Omental fat pad (tissue), 4 donors: Measurements from ENCODE around the gene EPB41L1. TPM values are rescaled to one million over a fixed set of nuclear protein-coding genes. Genes with fewer than 3 reads are reported as not detected.

Experiments used
- ATAC-seq: fragments of 150-250 bp; one replicate; pipeline ENCODE4 v1.9.1; 2016; ENCODE audit warnings: mild to moderate bottlenecking, moderate library complexity; ENCODE audit not compliant: low FRiP score
- DNase-seq: peaks from one replicate; pipeline ENCODE4 v3.0.0-alpha.2; 2019; ENCODE audit warnings: low spot score
- total RNA-seq, 4 donors: library from RNA; depleted of rRNA; stranded (reverse); fragments of >200 nt; gene quantifications; one replicate each; pipeline ENCODE4 v1.1.0, GENCODE V29; 2016
- TF ChIP-seq, protein P1 (sequence below), 3 donors: fragments of 450-650 bp; IDR thresholded peaks; one replicate each; pipeline ENCODE4 v1.5.1; 2016 to 2017; ENCODE audit warnings: antibody characterized with exemption in 3 of 3, mild to moderate bottlenecking in 3 of 3, moderate library complexity in 2 of 3

Gene EPB41L1
- total RNA-seq, 4 donors from 2014 or later, result 27.4 to 55.5 (median 46.0) TPM

GRCh38 chr20:36264426-36265246, 110.1 kb downstream of the EPB41L1 start:
- ATAC-seq, result no peak
- no peak for DNase-seq
- TF ChIP-seq, protein P1, sequence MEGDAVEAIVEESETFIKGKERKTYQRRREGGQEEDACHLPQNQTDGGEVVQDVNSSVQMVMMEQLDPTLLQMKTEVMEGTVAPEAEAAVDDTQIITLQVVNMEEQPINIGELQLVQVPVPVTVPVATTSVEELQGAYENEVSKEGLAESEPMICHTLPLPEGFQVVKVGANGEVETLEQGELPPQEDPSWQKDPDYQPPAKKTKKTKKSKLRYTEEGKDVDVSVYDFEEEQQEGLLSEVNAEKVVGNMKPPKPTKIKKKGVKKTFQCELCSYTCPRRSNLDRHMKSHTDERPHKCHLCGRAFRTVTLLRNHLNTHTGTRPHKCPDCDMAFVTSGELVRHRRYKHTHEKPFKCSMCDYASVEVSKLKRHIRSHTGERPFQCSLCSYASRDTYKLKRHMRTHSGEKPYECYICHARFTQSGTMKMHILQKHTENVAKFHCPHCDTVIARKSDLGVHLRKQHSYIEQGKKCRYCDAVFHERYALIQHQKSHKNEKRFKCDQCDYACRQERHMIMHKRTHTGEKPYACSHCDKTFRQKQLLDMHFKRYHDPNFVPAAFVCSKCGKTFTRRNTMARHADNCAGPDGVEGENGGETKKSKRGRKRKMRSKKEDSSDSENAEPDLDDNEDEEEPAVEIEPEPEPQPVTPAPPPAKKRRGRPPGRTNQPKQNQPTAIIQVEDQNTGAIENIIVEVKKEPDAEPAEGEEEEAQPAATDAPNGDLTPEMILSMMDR (IDR thresholded peaks at IDR 0.05), result no peak

DNA sequence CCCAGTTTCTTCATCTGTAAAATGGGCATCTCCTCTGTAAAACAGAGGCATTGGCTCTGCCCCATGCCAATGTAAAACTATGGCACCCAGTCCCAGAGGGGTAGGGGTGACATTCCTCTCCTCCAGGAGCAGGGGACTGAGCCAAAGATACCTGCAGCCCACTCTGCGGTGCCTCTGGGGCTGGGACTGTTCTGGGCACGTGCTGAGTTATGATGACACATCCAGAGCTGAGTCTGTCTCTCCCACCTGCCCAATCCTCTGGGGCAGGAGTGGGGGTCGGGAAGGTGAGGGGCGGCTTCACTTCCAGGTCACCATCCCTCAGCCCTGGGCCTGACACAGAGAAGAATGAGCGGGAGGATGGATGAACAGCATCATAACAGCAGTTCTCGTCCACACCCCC, 111.6 kb downstream of the EPB41L1 start:
- DNase-seq (no peak), ATAC-seq (no peak)
- TF ChIP-seq, protein P1 (IDR thresholded peaks at IDR 0.05), result no peak

DNA sequence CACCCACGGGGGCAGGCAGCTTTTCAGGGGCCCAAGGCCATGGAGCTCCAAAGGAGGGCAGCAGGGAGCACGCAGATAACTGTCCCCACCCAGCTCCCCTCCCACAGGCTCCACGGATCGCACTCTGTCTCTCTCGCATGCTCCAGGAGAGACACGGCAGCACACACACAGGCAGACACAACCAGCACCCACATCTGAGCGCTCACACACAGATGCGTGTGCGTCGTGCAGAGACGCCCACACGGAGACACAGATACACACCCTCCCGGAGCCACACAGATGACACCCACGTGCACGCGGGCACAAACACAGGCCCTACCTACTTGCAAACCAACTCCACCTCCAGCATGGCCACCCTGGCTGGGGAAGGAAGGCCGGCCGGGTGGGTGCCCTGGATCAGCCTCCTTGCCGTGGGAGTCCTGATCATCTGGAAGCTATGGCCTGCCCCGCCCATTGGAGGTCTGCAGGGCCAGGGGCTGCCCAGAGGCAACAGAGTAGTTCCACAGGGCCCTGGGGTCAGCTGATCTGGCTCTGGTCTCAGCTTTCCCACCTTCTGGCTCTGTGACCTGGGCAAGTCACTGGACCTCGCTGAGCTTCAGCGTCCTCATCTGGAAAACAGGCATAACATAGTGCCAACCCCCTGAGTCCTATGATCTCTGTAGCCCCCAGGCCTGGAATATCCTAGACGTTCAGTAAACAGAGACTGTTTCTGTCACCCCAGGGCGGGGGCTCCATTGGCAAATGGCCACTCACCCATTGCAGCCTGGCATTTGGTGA, 113.3 kb downstream of the EPB41L1 start:
- TF ChIP-seq, protein P1 (IDR thresholded peaks at IDR 0.05), result no peak
- no peak for ATAC-seq
- no peak for DNase-seq

DNA sequence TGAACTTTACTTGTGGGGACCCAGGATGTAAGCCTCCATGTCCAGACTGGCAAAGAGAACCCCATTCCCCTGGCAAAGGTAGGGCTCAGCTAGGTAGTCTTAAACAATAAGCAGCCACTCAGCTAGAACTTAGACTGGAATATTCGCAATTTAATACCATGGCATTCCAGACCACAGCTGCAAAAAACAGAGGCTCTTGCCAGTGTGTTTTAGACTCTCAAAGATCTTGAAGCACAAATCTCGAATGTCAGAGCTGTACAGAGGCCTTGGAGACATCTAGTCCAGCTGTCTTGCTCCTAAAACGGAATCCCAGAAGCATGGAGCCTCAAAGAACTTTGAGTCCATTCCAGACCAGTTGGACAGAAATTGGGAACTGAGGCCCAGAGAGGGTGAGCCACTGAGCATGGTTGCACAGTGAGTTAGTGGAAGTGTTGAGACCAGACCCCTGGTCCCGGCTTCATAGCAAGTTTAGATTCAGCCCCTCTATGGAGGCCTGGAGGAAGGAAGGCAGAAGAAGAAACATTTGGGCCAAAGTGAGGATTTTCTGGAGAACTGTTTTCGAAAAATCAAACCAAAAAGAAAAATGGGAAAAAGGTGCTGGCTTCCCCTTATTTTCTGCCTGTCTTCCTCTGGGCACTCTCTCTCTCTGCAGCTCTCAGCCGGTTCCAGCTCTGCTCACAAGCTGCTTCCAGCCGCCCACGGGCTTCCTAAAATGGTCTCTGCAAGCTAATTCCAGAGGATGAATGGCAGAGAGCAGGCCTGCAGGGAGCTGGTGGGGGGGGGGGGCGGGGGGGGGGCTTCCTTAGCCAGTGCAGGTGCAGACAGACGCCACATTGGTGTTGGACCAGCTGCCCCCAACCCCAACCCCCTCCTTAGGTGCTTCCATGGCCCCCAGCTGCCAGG, 114.2 kb downstream of the EPB41L1 start:
- no peak for DNase-seq
- no peak for ATAC-seq
- TF ChIP-seq, protein P1 (IDR thresholded peaks at IDR 0.05), result no peak

DNA sequence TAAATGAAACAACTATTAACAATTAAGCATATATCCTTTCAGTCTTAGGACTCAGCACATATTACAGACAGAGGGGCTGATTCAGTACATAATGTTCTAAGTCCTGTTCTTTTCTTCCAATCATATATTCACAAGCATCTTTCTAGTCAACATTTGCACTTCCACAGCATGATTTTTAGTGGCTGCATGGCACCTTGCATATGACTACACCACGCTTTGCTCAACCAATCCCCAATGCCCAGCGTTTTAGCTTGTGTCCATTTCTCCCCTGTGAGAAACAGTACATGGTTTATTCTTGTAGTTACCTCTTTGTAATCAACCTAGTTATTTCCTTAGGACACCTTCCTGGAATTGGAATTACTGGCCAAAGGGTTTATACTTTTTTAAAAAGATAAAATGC, 115.0 kb downstream of the EPB41L1 start:
- DNase-seq (no peak), ATAC-seq (no peak)
- TF ChIP-seq, protein P1 (IDR thresholded peaks at IDR 0.05), result no peak

- no peak for ATAC-seq
Measured at GRCh38 chr20:36270744-36271638, 116.5 kb downstream of the EPB41L1 start.

More at GRCh38 chr20:36270744-36271638, 116.5 kb downstream of the EPB41L1 start:
- TF ChIP-seq, protein P1 (IDR thresholded peaks at IDR 0.05), result no peak
- no peak for DNase-seq
